NCI-H2196 treated with DMSO at 0.1 percent for 48 hours (cell line): Measurements from ENCODE around the gene NPW.

Experiments used
- DNase-seq: peaks from one replicate; lab custom pipeline; 2025; ENCODE audit not compliant: unreplicated experiment; lab: John Stamatoyannopoulos, UW

Gene NPW

GRCh38 chr16:2047330-2048115, 27.9 kb downstream of the NPW start, which contains the start of the genes NTHL1 and TSC2:
Gene NTHL1, minus strand, starts transcription at chr16:2047834. Its CDS starts 11 bp downstream, at chr16:2047823.
Gene TSC2, plus strand, starts transcription at chr16:2047985. Its CDS starts 631 bp downstream, at chr16:2048616.
- DNase-seq, result peak; percentile 95

DNA sequence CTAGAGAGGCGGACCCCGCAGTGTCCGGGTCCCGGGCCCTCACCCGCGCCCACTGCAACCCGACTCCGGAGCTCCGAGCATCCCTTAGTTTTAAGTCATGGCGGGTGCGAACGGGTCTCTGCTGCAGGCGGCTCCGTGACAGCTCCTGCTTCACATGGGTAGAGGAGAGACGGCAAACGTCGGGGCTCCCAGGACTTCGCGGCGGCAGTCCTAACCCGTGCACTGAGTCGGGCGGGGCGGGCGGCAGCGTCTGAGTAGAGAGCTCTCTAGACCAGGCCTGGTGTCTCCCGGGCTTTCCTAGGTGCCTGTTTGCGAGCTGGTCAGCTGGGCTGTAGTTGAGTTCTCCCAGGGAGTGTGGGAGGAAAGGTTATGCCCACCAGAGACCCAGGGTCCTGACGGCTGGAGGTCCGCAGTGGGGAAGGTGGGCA, 28.5 kb downstream of the NPW start:
- DNase-seq, result no peak

GRCh38 chr16:2053211-2053610, 33.6 kb downstream of the NPW start:
- DNase-seq, result no peak

DNA sequence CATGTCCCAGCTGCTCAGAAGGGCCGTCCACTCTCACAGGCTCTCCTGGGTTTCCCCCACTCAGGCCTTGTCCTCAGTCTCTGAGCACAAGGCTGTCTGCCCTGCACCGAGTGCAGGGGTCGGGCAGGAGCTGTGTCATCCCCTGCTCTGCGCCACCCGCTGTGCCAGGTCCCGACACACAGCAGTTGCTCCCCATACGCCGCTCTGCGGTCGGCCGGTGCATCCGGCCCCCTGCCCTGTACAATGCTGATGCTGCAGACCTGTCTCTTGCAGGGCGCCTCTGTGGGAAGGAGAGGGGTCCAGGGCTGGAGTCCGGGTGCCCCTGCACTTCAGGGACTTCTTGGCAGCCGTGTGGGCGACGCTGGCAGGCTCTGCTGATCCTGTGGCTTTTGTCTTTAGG, 34.3 kb downstream of the NPW start:
- DNase-seq, result no peak

GRCh38 chr16:2054543-2055245, 35.1 kb downstream of the NPW start:
- peak; percentile 79 for DNase-seq

- DNase-seq, result no peak
Measured at GRCh38 chr16:2056077-2056476, 36.5 kb downstream of the NPW start.

DNA sequence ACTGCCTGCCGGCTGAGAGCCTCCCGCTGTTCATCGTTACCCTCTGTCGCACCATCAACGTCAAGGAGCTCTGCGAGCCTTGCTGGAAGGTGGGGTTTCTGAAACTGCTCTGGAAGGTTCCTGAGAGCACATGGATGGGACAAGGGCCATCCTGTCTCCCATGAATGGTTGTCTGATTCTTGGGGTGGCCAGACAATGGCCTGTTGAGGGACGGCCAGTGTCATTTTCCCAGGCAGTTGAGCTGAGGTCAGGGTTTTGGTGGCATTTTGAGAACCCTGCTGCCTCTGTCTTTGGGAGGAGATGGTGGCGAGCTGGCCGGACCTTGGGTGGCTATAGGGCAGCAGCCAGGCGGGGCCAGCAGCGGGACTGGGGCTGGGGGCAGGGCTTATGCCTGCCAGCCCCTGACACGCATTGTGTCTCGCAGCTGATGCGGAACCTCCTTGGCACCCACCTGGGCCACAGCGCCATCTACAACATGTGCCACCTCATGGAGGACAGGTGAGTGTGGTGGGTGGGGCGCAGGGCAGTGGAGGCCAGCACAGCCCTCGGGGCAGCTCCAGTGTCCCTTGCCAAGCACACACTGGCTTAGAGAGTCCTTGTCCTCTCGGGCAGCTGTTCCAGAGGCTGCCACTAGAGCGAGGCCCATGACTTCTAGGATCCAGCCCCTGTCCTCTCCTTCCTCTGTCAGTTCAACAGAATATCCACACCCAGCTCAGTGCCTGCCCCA, 37.3 kb downstream of the NPW start:
- DNase-seq, result no peak

DNA sequence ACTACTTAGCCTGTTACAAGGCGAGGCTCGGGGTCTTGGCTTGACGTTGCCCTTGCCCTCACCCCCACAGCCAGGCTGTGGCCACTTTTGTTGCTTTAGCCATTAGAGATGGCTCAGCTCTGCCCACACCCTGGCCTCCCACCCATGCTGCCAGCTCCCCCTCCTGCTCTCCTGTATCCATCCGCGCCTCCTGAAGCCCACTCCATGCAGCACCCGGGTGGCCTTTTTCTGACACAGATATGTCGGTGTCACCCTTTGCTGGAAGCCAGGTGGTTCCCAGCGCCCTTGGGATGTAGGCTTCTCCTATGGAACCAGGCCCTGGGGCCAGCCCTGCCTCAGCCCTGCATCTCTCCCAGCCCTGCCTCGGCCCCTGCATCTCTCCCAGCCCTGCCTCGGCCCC, 37.9 kb downstream of the NPW start:
- DNase-seq, result no peak

DNA sequence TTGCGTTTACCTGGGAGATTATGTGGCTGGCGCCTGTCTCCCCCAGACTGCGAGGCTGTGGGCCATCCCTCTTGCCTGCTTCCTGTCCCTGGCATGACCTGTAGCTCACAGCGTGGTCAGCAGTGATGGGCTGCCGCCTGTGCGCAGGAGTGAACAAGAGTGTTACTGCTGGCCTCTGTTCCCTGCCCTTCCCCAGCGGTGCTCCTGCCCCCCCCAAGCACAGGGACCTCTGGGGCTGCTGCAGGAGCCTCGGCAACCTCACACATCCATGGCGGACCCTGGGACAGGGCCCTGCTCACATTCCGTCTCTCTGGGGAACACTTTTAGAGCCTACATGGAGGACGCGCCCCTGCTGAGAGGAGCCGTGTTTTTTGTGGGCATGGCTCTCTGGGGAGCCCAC, 38.8 kb downstream of the NPW start:
- DNase-seq, result no peak

- no peak for DNase-seq
Measured at GRCh38 chr16:2058872-2059271, 39.3 kb downstream of the NPW start.

DNA sequence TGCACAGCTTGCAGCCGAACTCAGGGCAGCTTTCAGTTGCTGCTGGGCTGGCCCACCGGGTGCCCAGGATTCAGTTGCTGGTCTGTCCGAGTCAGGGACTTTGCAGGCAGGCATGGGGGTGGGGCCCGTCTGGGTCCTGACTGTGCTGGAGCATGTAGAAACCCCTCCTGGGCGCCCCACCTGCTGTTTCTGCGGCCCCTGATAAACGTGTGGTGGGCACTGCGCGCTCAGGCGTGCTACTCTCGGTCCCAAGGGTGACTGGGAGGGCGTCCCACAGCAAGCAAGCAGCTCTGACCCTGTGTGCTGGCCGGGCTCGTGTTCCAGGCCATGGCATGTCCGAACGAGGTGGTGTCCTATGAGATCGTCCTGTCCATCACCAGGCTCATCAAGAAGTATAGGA, 40.8 kb downstream of the NPW start:
- DNase-seq, result no peak

DNA sequence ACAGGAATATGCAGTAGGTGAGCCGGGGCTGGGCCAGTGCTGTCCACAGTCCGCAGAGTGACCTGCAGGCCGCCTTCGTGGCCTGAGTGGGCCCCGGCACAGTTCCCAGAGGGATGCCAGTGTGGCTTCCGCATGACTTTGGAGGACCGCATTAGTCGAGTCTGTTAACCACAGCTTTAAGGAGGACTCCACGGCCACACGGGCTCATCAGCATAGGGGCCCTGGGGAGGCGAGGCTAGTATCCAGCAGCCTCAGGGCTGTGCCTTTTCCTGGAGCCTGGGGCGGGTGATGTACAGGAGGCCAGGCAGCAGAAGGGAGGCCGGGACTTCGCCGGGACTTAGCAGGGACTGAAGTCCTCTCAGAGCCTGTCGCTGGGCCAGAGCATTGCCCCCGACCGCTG, 41.4 kb downstream of the NPW start:
- no peak for DNase-seq

- no peak for DNase-seq
Measured at GRCh38 chr16:2061526-2061925, 41.9 kb downstream of the NPW start.

- DNase-seq, result no peak
Measured at GRCh38 chr16:2062801-2063200, 43.2 kb downstream of the NPW start.

GRCh38 chr16:2063861-2064260, 44.3 kb downstream of the NPW start:
- DNase-seq, result no peak

DNA sequence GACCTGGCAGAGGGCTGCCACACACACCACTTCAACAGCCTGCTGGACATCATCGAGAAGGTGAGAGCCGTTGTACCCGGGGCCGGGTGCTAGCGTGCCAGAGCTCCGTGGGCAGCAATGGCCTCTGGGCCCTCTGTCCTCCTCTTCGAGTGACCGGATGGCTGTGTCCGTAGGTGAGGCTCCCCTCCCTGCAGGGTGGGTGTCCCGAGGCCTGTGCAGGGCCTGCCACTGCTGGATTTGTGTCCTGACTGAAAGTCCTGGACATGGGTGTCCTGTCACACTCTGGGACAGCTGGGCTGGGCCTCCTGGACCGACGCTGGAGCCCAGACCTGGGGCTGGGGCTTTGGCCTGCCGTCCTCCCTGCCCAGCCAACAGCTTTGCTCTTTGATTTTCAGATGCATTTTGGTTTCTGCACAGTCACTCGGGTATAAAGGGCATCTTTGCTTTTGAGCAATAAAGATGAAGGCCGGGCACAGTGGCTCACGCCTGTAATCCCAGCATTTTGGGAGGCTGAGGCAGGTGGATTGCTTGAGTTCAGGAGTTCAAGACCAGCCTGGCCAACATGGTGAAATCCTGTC, 44.9 kb downstream of the NPW start:
- no peak for DNase-seq

DNA sequence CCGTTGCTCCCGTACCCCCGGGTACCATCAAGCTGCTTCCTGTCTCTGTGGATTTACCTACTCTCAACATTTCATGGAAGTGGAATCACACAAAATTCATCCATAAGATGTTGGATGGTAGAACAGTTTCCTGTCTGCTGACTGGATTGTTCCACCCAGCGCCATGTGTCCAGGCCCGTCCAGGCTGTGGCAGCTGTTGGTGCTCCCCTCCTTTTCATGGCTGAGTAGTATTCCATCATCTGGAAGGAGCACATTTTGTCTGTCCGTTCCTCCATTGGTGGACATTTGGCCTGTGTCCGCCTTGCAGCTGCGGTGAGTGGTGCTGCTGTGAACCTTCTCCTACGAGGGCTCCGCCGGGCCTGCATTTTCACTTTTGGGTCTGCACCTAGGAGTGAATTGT, 46.6 kb downstream of the NPW start:
- DNase-seq, result no peak
